ENCODE results near the gene GPR78. TPM values are rescaled to one million over a fixed set of nuclear protein-coding genes. Genes with fewer than 3 reads are reported as not detected.

Gene GPR78
- total RNA-seq, 1 experiment from 2014 or later: 5.7 TPM

- TF ChIP-seq TEAD4 (CRISPR knock-in tag; IDR thresholded peaks at IDR 0.05) (no peak), ERG (CRISPR knock-in tag; IDR thresholded peaks at IDR 0.05) (no peak), NR2C2 (CRISPR knock-in tag; IDR thresholded peaks at IDR 0.05) (no peak), RORB (CRISPR knock-in tag; IDR thresholded peaks at IDR 0.05) (no peak), CBFB (CRISPR knock-in tag; IDR thresholded peaks at IDR 0.05; ENCODE audit: low read depth) (no peak), ESRRA (CRISPR knock-in tag; IDR thresholded peaks at IDR 0.05; ENCODE audit: borderline replicate concordance) (no peak), GTF2I (CRISPR knock-in tag; conservative IDR thresholded peaks at IDR 0.05) (no peak), ZNF121 (CRISPR knock-in tag; IDR thresholded peaks at IDR 0.05) (no peak), E2F1 (CRISPR knock-in tag; IDR thresholded peaks at IDR 0.05) (no peak), CREB1 (CRISPR knock-in tag; IDR thresholded peaks at IDR 0.05) (no peak)
- ChIA-PET CTCF (interaction anchor here (4.8 kb wide), 1 partner anchor 57 kb away, joined by 32 read pairs; no protein-coding TSS in a partner anchor), POLR2A (no interaction called here)
- peaks cover 12% of the 10 kb centered on the region for H3K4me1 Mint-ChIP-seq
- DNase-seq (ENCODE audit: low spot score): no peak
- no peak overlapping the region for H3K27ac Mint-ChIP-seq
- peaks cover 3% of the 10 kb centered on the region; the same call in 1 of the 2 replicates for H3K27me3 Mint-ChIP-seq (ENCODE audit: low read depth)
- no peaks in the 10 kb centered on the region for H3K9me3 Mint-ChIP-seq
- H3K4me3 Mint-ChIP-seq: no peak overlapping the region
- no peaks in the 10 kb centered on the region for H3K36me3 Mint-ChIP-seq
- ATAC-seq: no peak
Observed at GRCh38 chr4:8550691-8551090, 29.5 kb upstream of the GPR78 start.

DNA sequence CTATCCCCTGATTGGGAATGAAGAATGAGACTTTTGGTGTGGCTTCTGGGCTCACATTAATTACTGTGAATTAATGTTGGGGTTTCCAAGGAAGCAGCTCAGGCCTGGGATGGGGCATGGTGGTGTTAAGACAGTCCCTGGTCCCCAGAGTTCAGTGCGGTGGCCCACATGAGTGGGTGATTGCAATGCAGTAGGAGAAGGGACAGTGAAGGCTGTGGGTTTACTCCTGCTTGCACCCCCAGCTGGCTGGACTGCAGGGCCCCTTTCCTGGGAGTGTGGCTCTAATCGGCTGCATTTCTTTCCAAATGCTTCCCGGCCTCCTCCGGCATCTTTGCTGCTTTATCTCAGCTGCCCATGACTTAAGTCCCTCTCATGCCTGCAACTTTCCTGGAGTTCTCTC, 28.2 kb upstream of the GPR78 start:
- Mint-ChIP-seq H3K27me3 (ENCODE audit: low read depth) (no peaks in the 10 kb centered on the region), H3K9me3 (no peaks in the 10 kb centered on the region), H3K4me1 (peaks cover 9% of the 10 kb centered on the region), H3K36me3 (no peaks in the 10 kb centered on the region), H3K4me3 (no peak overlapping the region), H3K27ac (no peak overlapping the region)
- TF ChIP-seq SMAD3 (CRISPR knock-in tag; IDR thresholded peaks at IDR 0.05; ENCODE audit: borderline replicate concordance) (no peak), GTF2I (CRISPR knock-in tag; conservative IDR thresholded peaks at IDR 0.05) (no peak), NR3C1 (CRISPR knock-in tag; conservative IDR thresholded peaks at IDR 0.05; ENCODE audit: low read depth) (no peak), ZNF263 (CRISPR knock-in tag; IDR thresholded peaks at IDR 0.05; ENCODE audit: low read depth) (no peak), GRHL2 (CRISPR knock-in tag; IDR thresholded peaks at IDR 0.05; ENCODE audit: insufficient replicate concordance, severe bottlenecking) (no peak), CREM (CRISPR knock-in tag; IDR thresholded peaks at IDR 0.05) (no peak), ZNF416 (CRISPR knock-in tag; IDR thresholded peaks at IDR 0.05) (no peak), MXD4 (CRISPR knock-in tag; IDR thresholded peaks at IDR 0.05; ENCODE audit: borderline replicate concordance) (no peak), TP53 (CRISPR knock-in tag; IDR thresholded peaks at IDR 0.05) (no peak)
- TF ChIP-seq, protein P1, sequence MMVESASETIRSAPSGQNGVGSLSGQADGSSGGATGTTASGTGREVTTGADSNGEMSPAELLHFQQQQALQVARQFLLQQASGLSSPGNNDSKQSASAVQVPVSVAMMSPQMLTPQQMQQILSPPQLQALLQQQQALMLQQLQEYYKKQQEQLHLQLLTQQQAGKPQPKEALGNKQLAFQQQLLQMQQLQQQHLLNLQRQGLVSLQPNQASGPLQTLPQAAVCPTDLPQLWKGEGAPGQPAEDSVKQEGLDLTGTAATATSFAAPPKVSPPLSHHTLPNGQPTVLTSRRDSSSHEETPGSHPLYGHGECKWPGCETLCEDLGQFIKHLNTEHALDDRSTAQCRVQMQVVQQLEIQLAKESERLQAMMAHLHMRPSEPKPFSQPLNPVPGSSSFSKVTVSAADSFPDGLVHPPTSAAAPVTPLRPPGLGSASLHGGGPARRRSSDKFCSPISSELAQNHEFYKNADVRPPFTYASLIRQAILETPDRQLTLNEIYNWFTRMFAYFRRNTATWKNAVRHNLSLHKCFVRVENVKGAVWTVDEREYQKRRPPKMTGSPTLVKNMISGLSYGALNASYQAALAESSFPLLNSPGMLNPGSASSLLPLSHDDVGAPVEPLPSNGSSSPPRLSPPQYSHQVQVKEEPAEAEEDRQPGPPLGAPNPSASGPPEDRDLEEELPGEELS (CRISPR knock-in tag; IDR thresholded peaks at IDR 0.05): no peak
- DNase-seq (ENCODE audit: low spot score) (no peak), ATAC-seq (no peak)
- POLR2A ChIA-PET: no interaction called here
- CTCF ChIA-PET: no interaction called here

DNA sequence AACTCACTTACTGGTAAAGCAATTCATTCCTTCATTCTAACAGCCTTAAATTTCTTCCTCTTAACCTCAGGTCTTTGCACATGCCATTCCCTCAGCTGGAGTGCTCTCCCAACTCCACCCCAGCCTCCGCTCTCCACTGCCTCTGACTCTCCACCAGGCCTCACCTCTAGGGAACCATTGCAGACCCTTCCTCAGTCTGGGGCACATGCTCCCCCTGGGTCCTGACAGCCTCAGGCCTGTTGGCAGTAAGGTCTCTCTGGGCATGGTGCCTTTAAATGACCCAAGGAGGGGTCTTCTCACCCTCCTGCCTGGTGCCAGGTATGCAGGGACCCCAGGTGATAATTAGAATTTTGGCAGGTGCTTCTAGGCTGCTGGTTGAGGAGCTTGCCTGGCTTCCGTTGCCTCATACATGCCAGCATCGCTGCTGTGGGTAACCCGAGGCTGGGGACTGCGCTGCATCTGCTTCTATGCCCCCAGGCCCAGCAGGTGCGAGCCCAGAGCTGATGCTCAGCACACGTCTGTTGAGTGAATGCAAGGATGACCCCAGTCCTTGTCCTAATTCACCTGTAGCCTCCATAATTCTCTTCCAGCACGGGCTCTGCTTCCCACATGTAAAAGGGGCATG, 27.5 kb upstream of the GPR78 start:
- CTCF ChIA-PET: no interaction called here
- POLR2A ChIA-PET: no interaction called here
- TF ChIP-seq, protein P1 (CRISPR knock-in tag; IDR thresholded peaks at IDR 0.05): no peak
- TF ChIP-seq FOXP1 (CRISPR knock-in tag; IDR thresholded peaks at IDR 0.05; ENCODE audit: borderline replicate concordance): no peak
- TF ChIP-seq SMAD3 (CRISPR knock-in tag; IDR thresholded peaks at IDR 0.05; ENCODE audit: borderline replicate concordance): no peak
- no peak for TF ChIP-seq ZBTB21 (CRISPR knock-in tag; IDR thresholded peaks at IDR 0.05; ENCODE audit: borderline replicate concordance)
- TF ChIP-seq RELA (CRISPR knock-in tag; IDR thresholded peaks at IDR 0.05; ENCODE audit: borderline replicate concordance): no peak
- TF ChIP-seq GRHL2 (CRISPR knock-in tag; IDR thresholded peaks at IDR 0.05; ENCODE audit: insufficient replicate concordance, severe bottlenecking): no peak
- TF ChIP-seq AFF4 (CRISPR knock-in tag; IDR thresholded peaks at IDR 0.05; ENCODE audit: borderline replicate concordance): no peak

More for the DNA sequence above, 27.5 kb upstream of the GPR78 start:
- H3K27ac Mint-ChIP-seq: no peak overlapping the region
- no peak for DNase-seq (ENCODE audit: low spot score)
- H3K4me1 Mint-ChIP-seq: peaks cover 3% of the 10 kb centered on the region
- no peaks in the 10 kb centered on the region for H3K27me3 Mint-ChIP-seq (ENCODE audit: low read depth)
- no peaks in the 10 kb centered on the region for H3K36me3 Mint-ChIP-seq
- no peak for ATAC-seq
- H3K9me3 Mint-ChIP-seq: no peaks in the 10 kb centered on the region
- no peak overlapping the region for H3K4me3 Mint-ChIP-seq
